Measurements from ENCODE around the gene CLEC4E.

The CLEC4E gene

GRCh38 chr12:8553088-8553627 lies 12.5 kb upstream of the CLEC4E start:
- H3K27ac ChIP-seq: no peak overlapping the region
- no peak for TF ChIP-seq ZFX (IDR thresholded peaks at IDR 0.05)
- TF ChIP-seq, protein P1, sequence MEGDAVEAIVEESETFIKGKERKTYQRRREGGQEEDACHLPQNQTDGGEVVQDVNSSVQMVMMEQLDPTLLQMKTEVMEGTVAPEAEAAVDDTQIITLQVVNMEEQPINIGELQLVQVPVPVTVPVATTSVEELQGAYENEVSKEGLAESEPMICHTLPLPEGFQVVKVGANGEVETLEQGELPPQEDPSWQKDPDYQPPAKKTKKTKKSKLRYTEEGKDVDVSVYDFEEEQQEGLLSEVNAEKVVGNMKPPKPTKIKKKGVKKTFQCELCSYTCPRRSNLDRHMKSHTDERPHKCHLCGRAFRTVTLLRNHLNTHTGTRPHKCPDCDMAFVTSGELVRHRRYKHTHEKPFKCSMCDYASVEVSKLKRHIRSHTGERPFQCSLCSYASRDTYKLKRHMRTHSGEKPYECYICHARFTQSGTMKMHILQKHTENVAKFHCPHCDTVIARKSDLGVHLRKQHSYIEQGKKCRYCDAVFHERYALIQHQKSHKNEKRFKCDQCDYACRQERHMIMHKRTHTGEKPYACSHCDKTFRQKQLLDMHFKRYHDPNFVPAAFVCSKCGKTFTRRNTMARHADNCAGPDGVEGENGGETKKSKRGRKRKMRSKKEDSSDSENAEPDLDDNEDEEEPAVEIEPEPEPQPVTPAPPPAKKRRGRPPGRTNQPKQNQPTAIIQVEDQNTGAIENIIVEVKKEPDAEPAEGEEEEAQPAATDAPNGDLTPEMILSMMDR (conservative IDR thresholded peaks at IDR 0.05): peak; percentile 6; the same call in 1 of the 2 replicates

DNA sequence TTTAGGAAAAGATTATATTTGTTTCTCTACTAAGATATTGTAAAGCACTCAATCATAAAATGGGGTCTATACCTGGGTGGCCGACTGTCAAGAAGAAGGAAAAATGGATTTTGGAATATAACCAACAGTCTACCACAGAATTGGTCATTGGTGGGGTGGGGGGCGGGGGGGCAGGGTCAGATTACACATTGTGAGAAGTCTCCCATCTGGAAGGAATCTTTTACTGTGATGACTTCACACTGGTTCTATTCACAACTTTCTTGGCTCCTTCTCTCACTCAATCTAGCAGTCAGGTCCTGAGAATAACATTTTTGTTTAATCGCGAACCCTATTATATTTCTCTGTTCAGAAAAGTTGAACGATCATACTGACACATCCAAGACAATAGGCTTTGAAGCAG lies 8.7 kb upstream of the CLEC4E start:
- TF ChIP-seq, protein P1 (conservative IDR thresholded peaks at IDR 0.05): no peak
- TF ChIP-seq ZFX (IDR thresholded peaks at IDR 0.05): no peak
- no peak overlapping the region for H3K27ac ChIP-seq

GRCh38 chr12:8548192-8548591 lies 7.5 kb upstream of the CLEC4E start:
- H3K27ac ChIP-seq: no peak overlapping the region
- TF ChIP-seq, protein P1 (conservative IDR thresholded peaks at IDR 0.05): no peak
- no peak for TF ChIP-seq ZFX (IDR thresholded peaks at IDR 0.05)

GRCh38 chr12:8547645-8548044 lies 6.9 kb upstream of the CLEC4E start:
- no peak overlapping the region for H3K27ac ChIP-seq
- TF ChIP-seq, protein P1 (conservative IDR thresholded peaks at IDR 0.05): no peak
- no peak for TF ChIP-seq ZFX (IDR thresholded peaks at IDR 0.05)

- H3K27ac ChIP-seq: no peak overlapping the region
- no peak for TF ChIP-seq ZFX (IDR thresholded peaks at IDR 0.05)
- TF ChIP-seq, protein P1 (conservative IDR thresholded peaks at IDR 0.05): no peak
Measured at GRCh38 chr12:8546591-8546990, 5.9 kb upstream of the CLEC4E start.

- no peak for TF ChIP-seq ZFX (IDR thresholded peaks at IDR 0.05)
- TF ChIP-seq, protein P1 (conservative IDR thresholded peaks at IDR 0.05): peak; percentile 97
- no peak overlapping the region for H3K27ac ChIP-seq
Measured at GRCh38 chr12:8544295-8544694, 3.6 kb upstream of the CLEC4E start.

DNA sequence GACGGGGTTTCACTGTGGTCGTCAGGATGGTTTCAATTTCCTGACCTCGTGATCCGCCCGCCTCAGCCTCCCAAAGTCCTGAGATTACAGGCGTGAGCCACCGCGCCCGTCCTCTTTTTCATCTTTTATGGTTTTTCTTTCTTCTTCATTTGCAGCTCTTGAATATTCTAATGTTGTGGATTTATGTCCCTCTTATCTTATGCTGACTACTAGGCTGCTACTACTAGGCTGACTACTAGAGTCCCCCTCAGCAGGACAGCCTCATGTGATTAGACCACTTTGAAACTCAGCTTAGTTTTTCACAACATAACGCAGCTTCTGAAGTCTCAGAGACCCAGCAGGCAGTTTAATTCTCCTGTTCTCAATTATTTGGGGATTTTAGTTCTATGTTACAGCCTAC lies 857 bp upstream of the CLEC4E start:
- TF ChIP-seq, protein P1 (conservative IDR thresholded peaks at IDR 0.05): no peak
- no peak for TF ChIP-seq ZFX (IDR thresholded peaks at IDR 0.05)
- no peak overlapping the region for H3K27ac ChIP-seq
